Aortic smooth muscle cell (primary cell): ENCODE data around the gene TMEM120B. TPM values are rescaled to one million over a fixed set of nuclear protein-coding genes. Genes with fewer than 3 reads are reported as not detected.

Source experiments
- total RNA-seq: library from RNA; depleted of rRNA; stranded (reverse); fragments of >200 nt; gene quantifications from 2 replicates; pipeline ENCODE4 v1.2.3, GENCODE V29; 2014

The TMEM120B gene
- total RNA-seq = 5.6 and 5.9 TPM in 2 replicates

GRCh38 chr12:121712461-121713256 is at the start of gene TMEM120B:
Gene TMEM120B (plus strand): TSS chr12:121712752. CDS start chr12:121712896, 144 bp downstream.

DNA sequence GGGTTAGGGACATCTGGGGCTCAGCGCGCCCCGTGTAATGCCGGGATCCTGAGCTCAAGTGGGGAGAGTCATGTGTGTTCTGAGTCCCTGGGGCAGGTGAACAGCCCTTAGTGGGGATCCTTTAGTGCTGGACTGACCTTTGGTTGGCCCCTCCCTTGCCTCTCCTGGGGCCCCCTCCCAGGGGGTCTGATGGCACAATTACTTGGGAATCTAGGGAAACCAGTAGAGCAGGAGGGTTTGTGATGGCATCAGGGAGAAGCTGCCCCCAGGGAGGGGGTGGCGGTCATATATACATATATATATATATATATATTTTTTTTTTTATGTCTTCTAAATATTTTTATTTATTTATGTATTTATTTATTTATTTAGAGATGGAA is 43.0 kb upstream of the TMEM120B start, which contains the start of gene MORN3:
MORN3 (minus strand) TSS at position 134 of the 380 bp plus-strand sequence. CDS start 171 bp downstream, outside the sequence.

GRCh38 chr12:121793440-121793837 is 80.9 kb downstream of the TMEM120B start, which contains the start of gene RHOF:
Gene RHOF (minus strand): TSS chr12:121793688. CDS start chr12:121793633, 55 bp downstream.

DNA sequence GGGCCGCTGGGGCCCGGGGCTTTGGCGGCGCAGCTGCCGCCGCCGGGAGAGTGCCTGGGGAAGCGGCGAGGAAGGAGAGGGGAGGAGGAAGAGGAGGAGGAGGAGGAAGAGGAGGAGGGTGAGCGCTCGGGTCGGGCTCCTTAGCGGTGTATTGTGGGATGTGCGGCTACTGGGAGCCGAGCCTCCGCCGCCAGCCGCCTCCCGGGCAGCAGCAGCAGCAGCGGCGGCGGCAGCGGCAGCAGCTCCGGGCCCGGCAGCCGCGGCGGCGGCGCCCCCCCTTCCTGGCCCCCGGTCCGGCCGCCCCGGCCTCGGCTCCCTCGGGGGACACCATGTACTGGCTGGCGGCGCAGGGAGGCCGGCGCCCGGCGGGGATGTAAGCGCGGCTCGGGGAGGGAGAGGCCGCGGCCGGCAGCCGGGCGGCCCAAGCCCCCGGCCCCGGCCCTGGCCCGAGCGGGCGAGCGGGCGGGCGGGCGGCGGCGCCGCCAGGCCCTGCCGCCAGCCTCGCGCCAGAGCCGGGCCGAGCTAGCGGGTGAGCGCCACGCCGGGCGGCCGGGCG is 91.4 kb downstream of the TMEM120B start, which contains the start of gene SETD1B:
SETD1B (plus strand) TSS at position 149 of the 556 bp plus-strand sequence. CDS start 729 bp downstream, outside the sequence.

Other genes with a start within 250 kb of the TMEM120B start
- gene KDM2B, start 131.7 kb upstream of the TMEM120B start, total RNA-seq = 20.6 and 27.0 TPM in 2 replicates
- 7.9 and 8.2 TPM in 2 replicates for gene ORAI1, start 86.2 kb upstream of the TMEM120B start, total RNA-seq
- 1.4 and 1.5 TPM in 2 replicates for gene MORN3, start 43.1 kb upstream of the TMEM120B start, total RNA-seq
- gene RHOF, start 80.9 kb downstream of the TMEM120B start, total RNA-seq = 2.0 and 3.7 TPM in 2 replicates
- 2.4 and 4.1 TPM in 2 replicates for gene SETD1B, start 91.3 kb downstream of the TMEM120B start, total RNA-seq
- gene HPD, start 146.1 kb downstream of the TMEM120B start, total RNA-seq = 4.7 and 19.3 TPM in 2 replicates
- gene PSMD9, start 176.0 kb downstream of the TMEM120B start, total RNA-seq = 116 and 145 TPM in 2 replicates
- gene CFAP251, start 205.8 kb downstream of the TMEM120B start, total RNA-seq = 5.7 and 8.7 TPM in 2 replicates